ENCODE results near the gene TAMM41. TPM values are rescaled to one million over a fixed set of nuclear protein-coding genes. Genes with fewer than 3 reads are reported as not detected.
"Not testable (repeated sequence)": the region's sequence is repeated elsewhere in the genome, so short reads cannot be mapped to it uniquely, and the experiment has no call there.

The TAMM41 gene
- total and polyA plus RNA-seq, 2 of the 4 experiments (the other 2 are of a cell fraction) = 4.3 to 15.9 TPM

DNA sequence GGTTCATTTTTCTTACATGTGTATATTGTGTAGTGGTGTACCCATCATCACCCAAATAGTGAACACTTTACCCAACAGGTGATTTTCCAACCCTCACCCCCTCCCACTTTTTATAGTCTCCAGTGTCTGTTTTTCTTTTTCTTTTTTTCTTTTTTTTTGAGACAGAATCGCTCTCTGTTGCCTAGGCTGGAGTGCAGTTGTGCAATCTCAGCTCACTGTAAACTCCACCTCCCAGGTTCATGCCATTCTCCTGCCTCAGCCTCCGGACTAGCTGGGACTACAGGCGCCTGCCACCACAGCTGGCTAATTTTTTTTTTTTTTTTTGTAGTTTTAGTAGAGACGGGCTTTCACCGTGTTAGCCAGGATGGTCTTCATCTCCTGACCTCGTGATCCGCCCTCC, 74.8 kb downstream of the TAMM41 start:
- in situ Hi-C loops (cut with MboI; ENCODE audit: low sequenced_read_pairs); H3K56ac ChIP-seq (ENCODE audit: extremely low read depth, insufficient read depth, low read length); H3K36me3 ChIP-seq (ENCODE audit: control insufficient read depth, insufficient read depth, low read length); H3K4ac ChIP-seq (ENCODE audit: low read depth, low read length); H3K23ac ChIP-seq (ENCODE audit: low read depth, low read length); H2BK20ac ChIP-seq (ENCODE audit: low read depth, low read length); H3K9ac ChIP-seq (ENCODE audit: low read depth, low read length); H3K9me3 ChIP-seq (ENCODE audit: control insufficient read depth, insufficient read depth, low read length); H3K79me1 ChIP-seq (ENCODE audit: low read depth in 1 of 2, low read length in 2 of 2); H4K20me1 ChIP-seq (ENCODE audit: insufficient read depth, low read length); H3K4me1 ChIP-seq (ENCODE audit: control insufficient read depth, insufficient read depth, low read length); H4K91ac ChIP-seq (ENCODE audit: insufficient read depth, low read depth, low read length); H2BK15ac ChIP-seq (ENCODE audit: low read depth, low read length); ATAC-seq (ENCODE audit: low read depth); H2BK5ac ChIP-seq (ENCODE audit: low read depth, low read length, poor library complexity, severe bottlenecking); H3K9me1 ChIP-seq (ENCODE audit: insufficient read depth, low read length); POLR2A ChIA-PET (ENCODE audit: unreplicated experiment); H2AK9ac ChIP-seq (replicated peaks; ENCODE audit: low read depth, low read length, poor library complexity); H3K4me2 ChIP-seq (ENCODE audit: low read depth, low read length); dilution Hi-C loops (cut with HindIII; ENCODE audit: low sequenced_read_pairs, unreplicated experiment); H2AK5ac ChIP-seq (ENCODE audit: low read depth, low read length); H2BK120ac ChIP-seq (ENCODE audit: low read depth, low read length); H2AFZ ChIP-seq (replicated peaks; ENCODE audit: low read length, poor library complexity); H3K27me3 ChIP-seq (ENCODE audit: control insufficient read depth, insufficient read depth, low read length); H4K8ac ChIP-seq (ENCODE audit: low read depth in 2 of 2, low read length in 2 of 2); H3K4me3 ChIP-seq (ENCODE audit: insufficient read depth, low read depth, low read length); H4K5ac ChIP-seq (ENCODE audit: low read depth, low read length); intact Hi-C loops (cut with micrococcal nuclease); BruUV-seq (replicated peaks); H3K27ac ChIP-seq (ENCODE audit: insufficient read depth, low read length); DNase-seq; H3K18ac ChIP-seq (ENCODE audit: low read depth, low read length); H3K14ac ChIP-seq (replicated peaks; ENCODE audit: low read depth, low read length): not testable (repeated sequence)
- TF ChIP-seq CEBPB (IDR thresholded peaks at IDR 0.05; ENCODE audit: low read depth, low read length) = peak; percentile 85
- 95% methylated on average over 3 of the region's 7 CpGs; no CpG with 5 or more reads in 1 of the 2 experiments for WGBS, 2 experiments (ENCODE audit: extremely low coverage in 2 of 2, insufficient read length in 1 of 2)
- CTCF ChIA-PET = interaction anchor here (0.6 kb wide), 1 partner anchor 61 kb away, joined by 3 read pairs; no protein-coding TSS in a partner anchor
